Central memory CD4-positive, alpha-beta T cell (primary cell): ENCODE data around the gene C19orf25.

Experiments
- DNase-seq: peaks from one replicate; pipeline ENCODE4 v3.0.0; 2022

C19orf25 gene

GRCh38 chr19:1428738-1429391 lies 50.1 kb downstream of the C19orf25 start:
- DNase-seq = no peak

GRCh38 chr19:1427221-1427920 lies 51.6 kb downstream of the C19orf25 start:
- DNase-seq = no peak

- no peak for DNase-seq
Measured at GRCh38 chr19:1426736-1427135, 52.3 kb downstream of the C19orf25 start.

- no peak for DNase-seq
Measured at GRCh38 chr19:1425902-1426301, 53.1 kb downstream of the C19orf25 start.

GRCh38 chr19:1425102-1425837 lies 53.7 kb downstream of the C19orf25 start:
- DNase-seq = no peak

- DNase-seq = no peak
Measured at GRCh38 chr19:1424192-1424955, 54.6 kb downstream of the C19orf25 start.

- no peak for DNase-seq
Measured at GRCh38 chr19:1423436-1424191, 55.4 kb downstream of the C19orf25 start.
